ENCODE results near the gene LEUTX.

LEUTX gene

GRCh38 chr19:39820696-39821095 is 42.0 kb downstream of the LEUTX start:
- TF ChIP-seq TAF1 (IDR thresholded peaks at IDR 0.05; ENCODE audit: low read depth) (no peak), TCF12 (IDR thresholded peaks at IDR 0.05; ENCODE audit: low read depth) (no peak), CREB1 (IDR thresholded peaks at IDR 0.05; ENCODE audit: low read depth) (no peak), CEBPB (IDR thresholded peaks at IDR 0.05) (no peak), EGR1 (IDR thresholded peaks at IDR 0.05) (no peak), NFIC (IDR thresholded peaks at IDR 0.05) (no peak), TEAD4 (IDR thresholded peaks at IDR 0.05) (no peak), REST (IDR thresholded peaks at IDR 0.05; ENCODE audit: low read depth) (no peak), MAX (IDR thresholded peaks at IDR 0.05) (no peak), YY1 (IDR thresholded peaks at IDR 0.05; ENCODE audit: low read depth) (no peak), RAD21 (IDR thresholded peaks at IDR 0.05; ENCODE audit: low read depth) (no peak), FOXM1 (IDR thresholded peaks at IDR 0.05; ENCODE audit: borderline replicate concordance, low read depth) (no peak), ZBTB7A (IDR thresholded peaks at IDR 0.05; ENCODE audit: low read depth) (no peak), EP300 (IDR thresholded peaks at IDR 0.05; ENCODE audit: borderline replicate concordance) (no peak), USF1 (IDR thresholded peaks at IDR 0.05) (no peak)

- TF ChIP-seq EP300 (IDR thresholded peaks at IDR 0.05; ENCODE audit: borderline replicate concordance) (no peak), NFIC (IDR thresholded peaks at IDR 0.05) (no peak), RAD21 (IDR thresholded peaks at IDR 0.05; ENCODE audit: low read depth) (no peak), CREB1 (IDR thresholded peaks at IDR 0.05; ENCODE audit: low read depth) (no peak), CEBPB (IDR thresholded peaks at IDR 0.05) (no peak), FOXM1 (IDR thresholded peaks at IDR 0.05; ENCODE audit: borderline replicate concordance, low read depth) (no peak), YY1 (IDR thresholded peaks at IDR 0.05; ENCODE audit: low read depth) (no peak), REST (IDR thresholded peaks at IDR 0.05; ENCODE audit: low read depth) (no peak), TCF12 (IDR thresholded peaks at IDR 0.05; ENCODE audit: low read depth) (no peak), MAX (IDR thresholded peaks at IDR 0.05) (no peak), ZBTB7A (IDR thresholded peaks at IDR 0.05; ENCODE audit: low read depth) (no peak), EGR1 (IDR thresholded peaks at IDR 0.05) (no peak), USF1 (IDR thresholded peaks at IDR 0.05) (no peak)
These were observed 45.0 kb downstream of the LEUTX start for GRCh38 chr19:39823686-39824085.

- no peak for TF ChIP-seq FOXM1 (IDR thresholded peaks at IDR 0.05; ENCODE audit: borderline replicate concordance, low read depth)
- TF ChIP-seq EGR1 (IDR thresholded peaks at IDR 0.05): no peak
- TF ChIP-seq CREB1 (IDR thresholded peaks at IDR 0.05; ENCODE audit: low read depth): no peak
- no peak for TF ChIP-seq REST (IDR thresholded peaks at IDR 0.05; ENCODE audit: low read depth)
- TF ChIP-seq MAX (IDR thresholded peaks at IDR 0.05): no peak
- no peak for TF ChIP-seq EP300 (IDR thresholded peaks at IDR 0.05; ENCODE audit: borderline replicate concordance)
- no peak for TF ChIP-seq ZBTB7A (IDR thresholded peaks at IDR 0.05; ENCODE audit: low read depth)
- TF ChIP-seq USF1 (IDR thresholded peaks at IDR 0.05): no peak
- TF ChIP-seq RAD21 (IDR thresholded peaks at IDR 0.05; ENCODE audit: low read depth): no peak
- no peak for TF ChIP-seq TCF12 (IDR thresholded peaks at IDR 0.05; ENCODE audit: low read depth)
- no peak for TF ChIP-seq TAF1 (IDR thresholded peaks at IDR 0.05; ENCODE audit: low read depth)
- TF ChIP-seq CEBPB (IDR thresholded peaks at IDR 0.05): no peak
- TF ChIP-seq TEAD4 (IDR thresholded peaks at IDR 0.05): no peak
- TF ChIP-seq YY1 (IDR thresholded peaks at IDR 0.05; ENCODE audit: low read depth): no peak
- no peak for TF ChIP-seq NFIC (IDR thresholded peaks at IDR 0.05)
These were observed 45.8 kb downstream of the LEUTX start for GRCh38 chr19:39824143-39825092.
